ENCODE measurements around the gene CAPN12. TPM values are rescaled to one million over a fixed set of nuclear protein-coding genes. Genes with fewer than 3 reads are reported as not detected.

The CAPN12 gene
- total RNA-seq, 1 experiment from 2014 or later: 8.8 TPM

GRCh38 chr19:38736413-38737280 is 7.6 kb downstream of the CAPN12 start:
- no TSS peak for BruUV-seq (replicated peaks)
- no peak overlapping the region for H2AFZ ChIP-seq (ENCODE audit: low read depth, low read length, poor library complexity, severe bottlenecking)
- POLR2A ChIA-PET: no interaction called here
- no peak overlapping the region; the same call in 1 of the 2 replicates for H3K27ac ChIP-seq (ENCODE audit: low read depth, low read length)
- CTCF ChIA-PET: no interaction called here
- TF ChIP-seq MAX (IDR thresholded peaks at IDR 0.05): peak; percentile 63
- no peak for TF ChIP-seq EGR1 (IDR thresholded peaks at IDR 0.05; ENCODE audit: low read depth)
- H3K36me3 ChIP-seq (ENCODE audit: control insufficient read depth in 1 of 2, insufficient read depth in 2 of 2, low read length in 2 of 2): peaks cover under 1 to 2% of the 10 kb centered on the region in 2 experiments; a peak in 1 of 4 replicates
- DNase-seq (ENCODE audit: low read depth, low spot score): peak; percentile 48
- peak; percentile 41 for ATAC-seq
- no peaks in the 10 kb centered on the region for H3K9me2 ChIP-seq (ENCODE audit: insufficient read depth)
- H3K4me3 ChIP-seq (replicated peaks in 1 of 2; ENCODE audit: low read depth in 1 of 2, low read length in 2 of 2): peak overlapping the region; percentile 32 to 50
- peak overlapping the region; percentile 47 for H3K9ac ChIP-seq (ENCODE audit: low read length)
- peak overlapping the region; percentile 68 for H3K4me2 ChIP-seq (ENCODE audit: low read length)
- H3K9me3 ChIP-seq (ENCODE audit: control insufficient read depth in 1 of 2, insufficient read depth in 1 of 2, low read depth in 1 of 2, low read length in 2 of 2): no peaks in the 10 kb centered on the region
- no peaks in the 10 kb centered on the region for H3K27me3 ChIP-seq (ENCODE audit: insufficient read depth, low read length)
- intact Hi-C loops (cut with micrococcal nuclease): loop anchor here (5.0 kb wide), 1 partner anchor 96 kb away; the partner anchor contains the start of gene ECH1
- H3K79me2 ChIP-seq (ENCODE audit: insufficient read depth, low read length): no peaks in the 10 kb centered on the region
- H4K20me1 ChIP-seq (ENCODE audit: insufficient read depth): 0 out of 2 replicates have a peak, but pooled peaks cover 2% of the 10 kb centered on the region
- RAD21 ChIA-PET (ENCODE audit: low non-redundant PET in 1 of 2, low total read pairs in 2 of 2, uncharacterized antibody in 2 of 2, unreplicated experiment in 2 of 2): interaction anchor here (0.6 kb wide), 2 partner anchors 8 to 194 kb away, joined by 3 read pairs; partner anchors contain the start of genes MRPS12 (in 1 of the 2) and SARS2 (in 1 of the 2)
- peaks cover 13 to 49% of the 10 kb centered on the region in 2 experiments; a peak in 3 of 4 replicates for H3K4me1 ChIP-seq (ENCODE audit: control insufficient read depth in 1 of 2, insufficient read depth in 2 of 2, low read length in 2 of 2)

GRCh38 chr19:38736036-38736412 is 8.2 kb downstream of the CAPN12 start:
- no peak for DNase-seq (ENCODE audit: low read depth, low spot score)
- H3K4me1 ChIP-seq (ENCODE audit: control insufficient read depth in 1 of 2, insufficient read depth in 2 of 2, low read length in 2 of 2): peaks cover 13 to 55% of the 10 kb centered on the region in 2 experiments; a peak in 3 of 4 replicates
- CTCF ChIA-PET: no interaction called here
- no peaks in the 10 kb centered on the region for H3K79me2 ChIP-seq (ENCODE audit: insufficient read depth, low read length)
- H3K9me3 ChIP-seq (ENCODE audit: control insufficient read depth in 1 of 2, insufficient read depth in 1 of 2, low read depth in 1 of 2, low read length in 2 of 2): no peaks in the 10 kb centered on the region
- H3K9ac ChIP-seq (ENCODE audit: low read length): peak overlapping the region; percentile 47
- H3K27ac ChIP-seq (ENCODE audit: low read depth, low read length): peak overlapping the region; percentile 45; the same call in 1 of the 2 replicates
- POLR2A ChIA-PET: no interaction called here
- RAD21 ChIA-PET (ENCODE audit: low non-redundant PET in 1 of 2, low total read pairs in 2 of 2, uncharacterized antibody in 2 of 2, unreplicated experiment in 2 of 2): no interaction called here
- H4K20me1 ChIP-seq (ENCODE audit: insufficient read depth): 0 out of 2 replicates have a peak, but pooled peaks cover 3% of the 10 kb centered on the region
- H3K9me2 ChIP-seq (ENCODE audit: insufficient read depth): no peaks in the 10 kb centered on the region
- no peaks in the 10 kb centered on the region for H3K27me3 ChIP-seq (ENCODE audit: insufficient read depth, low read length)
- intact Hi-C loops (cut with micrococcal nuclease): loop anchor here (5.0 kb wide), 1 partner anchor 96 kb away; the partner anchor contains the start of gene ECH1
- TF ChIP-seq EGR1 (IDR thresholded peaks at IDR 0.05; ENCODE audit: low read depth): peak; percentile 59
- no peak for TF ChIP-seq SIN3A (IDR thresholded peaks at IDR 0.05; ENCODE audit: low read depth)
- no peak for TF ChIP-seq CBX3 (IDR thresholded peaks at IDR 0.05; ENCODE audit: low read depth)
- H3K4me3 ChIP-seq (replicated peaks in 1 of 2; ENCODE audit: low read depth in 1 of 2, low read length in 2 of 2): peak overlapping the region; percentile 32 to 50
- peak; percentile 46 for ATAC-seq
- peak overlapping the region; percentile 68 for H3K4me2 ChIP-seq (ENCODE audit: low read length)
- BruUV-seq (replicated peaks): no TSS peak
- peaks cover 4 to 7% of the 10 kb centered on the region in 2 experiments; a peak in 2 of 4 replicates for H3K36me3 ChIP-seq (ENCODE audit: control insufficient read depth in 1 of 2, insufficient read depth in 2 of 2, low read length in 2 of 2)
- no peak overlapping the region for H2AFZ ChIP-seq (ENCODE audit: low read depth, low read length, poor library complexity, severe bottlenecking)
